Transverse colon (tissue), 3 donors: Measurements from ENCODE around the gene MTHFR.

Experiments used
- POLR2A ChIP-seq: fragments of 450-650 bp; IDR thresholded peaks from one replicate; pipeline ENCODE4 v1.6.1; 2016; ENCODE audit warnings: antibody characterized with exemption, mild to moderate bottlenecking, moderate library complexity
- POLR2AphosphoS5 ChIP-seq, 3 donors: sonication (generic); formaldehyde crosslinking; IDR thresholded peaks; one replicate each; pipeline ENCODE4 v1.6.1; 2016; ENCODE audit warnings: antibody characterized with exemption in 3 of 3

DNA sequence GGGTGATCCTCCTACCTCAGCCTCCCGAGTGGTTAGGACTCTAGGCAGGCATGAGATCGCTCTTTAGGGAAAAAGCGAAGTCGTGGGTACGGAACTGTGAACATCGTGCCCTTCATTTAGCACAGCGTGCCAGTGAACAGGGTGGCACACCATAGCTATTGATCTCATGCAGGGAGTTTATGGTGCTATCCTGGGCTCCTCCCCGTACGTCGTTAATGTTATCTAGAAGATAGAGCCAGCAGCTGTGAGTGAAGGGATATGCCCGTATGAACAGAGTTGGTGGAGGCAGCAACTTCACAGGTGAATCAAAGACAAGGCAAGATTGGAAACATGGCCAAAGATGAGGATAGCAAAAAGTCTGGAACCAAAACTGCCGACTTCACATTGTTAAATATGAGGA is 11.4 kb upstream of the MTHFR start:
- no peak for TF ChIP-seq POLR2AphosphoS5 (IDR thresholded peaks at IDR 0.05)
- TF ChIP-seq POLR2A = no peak
